Measurements from ENCODE around the gene RNF125.

DNA sequence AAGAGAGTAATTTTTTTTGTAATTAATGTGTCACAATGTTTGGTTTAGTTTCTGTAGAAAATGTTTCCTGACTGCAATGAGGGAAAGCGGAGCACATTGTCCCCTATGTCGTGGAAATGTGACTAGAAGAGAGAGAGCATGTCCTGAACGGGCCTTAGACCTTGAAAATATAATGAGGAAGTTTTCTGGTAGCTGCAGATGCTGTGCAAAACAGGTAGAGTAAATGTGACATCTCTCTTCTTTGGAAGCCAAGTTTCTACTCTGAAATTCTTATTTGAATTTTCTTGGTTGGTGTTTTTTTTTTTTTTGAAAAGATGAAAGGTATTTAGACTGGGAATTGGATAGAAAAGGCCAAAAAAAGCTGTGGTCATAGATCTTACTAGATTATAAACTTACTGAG is 93.1 kb downstream of the RNF125 start:
- TF ChIP-seq, protein P1, sequence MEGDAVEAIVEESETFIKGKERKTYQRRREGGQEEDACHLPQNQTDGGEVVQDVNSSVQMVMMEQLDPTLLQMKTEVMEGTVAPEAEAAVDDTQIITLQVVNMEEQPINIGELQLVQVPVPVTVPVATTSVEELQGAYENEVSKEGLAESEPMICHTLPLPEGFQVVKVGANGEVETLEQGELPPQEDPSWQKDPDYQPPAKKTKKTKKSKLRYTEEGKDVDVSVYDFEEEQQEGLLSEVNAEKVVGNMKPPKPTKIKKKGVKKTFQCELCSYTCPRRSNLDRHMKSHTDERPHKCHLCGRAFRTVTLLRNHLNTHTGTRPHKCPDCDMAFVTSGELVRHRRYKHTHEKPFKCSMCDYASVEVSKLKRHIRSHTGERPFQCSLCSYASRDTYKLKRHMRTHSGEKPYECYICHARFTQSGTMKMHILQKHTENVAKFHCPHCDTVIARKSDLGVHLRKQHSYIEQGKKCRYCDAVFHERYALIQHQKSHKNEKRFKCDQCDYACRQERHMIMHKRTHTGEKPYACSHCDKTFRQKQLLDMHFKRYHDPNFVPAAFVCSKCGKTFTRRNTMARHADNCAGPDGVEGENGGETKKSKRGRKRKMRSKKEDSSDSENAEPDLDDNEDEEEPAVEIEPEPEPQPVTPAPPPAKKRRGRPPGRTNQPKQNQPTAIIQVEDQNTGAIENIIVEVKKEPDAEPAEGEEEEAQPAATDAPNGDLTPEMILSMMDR (IDR thresholded peaks at IDR 0.05) = no peak
- no peak for TF ChIP-seq EP300 (IDR thresholded peaks at IDR 0.05)
- no peak for TF ChIP-seq POLR2A (IDR thresholded peaks at IDR 0.05)

Data from stomach (tissue), 4 donors.